H1 (cell line): ENCODE results near the gene KCNC1. TPM values are rescaled to one million over a fixed set of nuclear protein-coding genes. Genes with fewer than 3 reads are reported as not detected.

Experiments
- CTCF ChIA-PET: fragments of 300-600 bp; sonication (Branson Sonifier 250); formaldehyde crosslinking; loops from one replicate; lab custom pipeline; 2021; ENCODE audit not compliant: partially characterized antibody; lab: Charles Lee
- POLR2A ChIA-PET: fragments of 300-600 bp; sonication (Branson Sonifier 250); formaldehyde crosslinking; loops from one replicate; lab custom pipeline; 2021; ENCODE audit warnings: inconsistent platforms; ENCODE audit not compliant: partially characterized antibody; lab: Charles Lee
- DNase-seq, 2 experiments: peaks; one replicate each; pipeline versions ENCODE4 v3.0.0 to v3.0.0-alpha.2; 2010 to 2022; ENCODE audit warnings: low spot score in 2 of 2, low read depth in 1 of 2, mixed read lengths in 1 of 2
- FAIRE-seq: peaks from 2 replicates; lab custom pipeline; 2011; peaks lifted over from hg19 to GRCh38; lab: Jason Lieb, UNC
- H2AFZ ChIP-seq: 2 replicates; pipeline ENCODE4 v1.8.1; 2012; ENCODE audit warnings: low read length, inconsistent platforms
- H2AK5ac ChIP-seq: 2 replicates; pipeline ENCODE4 v1.6.1; 2013; ENCODE audit warnings: low read depth, low read length
- H2BK120ac ChIP-seq: replicated peaks from 2 replicates; pipeline ENCODE3; 2013; ENCODE audit warnings: low read depth, low read length, inconsistent platforms
- H2BK12ac ChIP-seq: 2 replicates; pipeline ENCODE4 v1.6.1; 2013; ENCODE audit warnings: low read depth, low read length
- H2BK15ac ChIP-seq: 2 replicates; pipeline ENCODE4 v1.6.1; 2013; ENCODE audit warnings: low read length
- H2BK20ac ChIP-seq: 2 replicates; pipeline ENCODE4 v1.6.1; 2013; ENCODE audit warnings: low read length
- H2BK5ac ChIP-seq: 2 replicates; pipeline ENCODE4 v1.6.1; 2013; ENCODE audit warnings: low read depth, low read length
- H3K14ac ChIP-seq: 2 replicates; pipeline ENCODE4 v1.6.1; 2013; ENCODE audit warnings: inconsistent platforms; ENCODE audit not compliant: insufficient read length
- H3K18ac ChIP-seq: 2 replicates; pipeline ENCODE4 v1.6.1; 2013; ENCODE audit warnings: low read length; ENCODE audit errors: extremely low read depth
- H3K23ac ChIP-seq: 2 replicates; pipeline ENCODE4 v1.6.1; 2013; ENCODE audit warnings: inconsistent platforms; ENCODE audit not compliant: insufficient read length
- H3K23me2 ChIP-seq: 2 replicates; pipeline ENCODE4 v1.6.1; 2013; ENCODE audit warnings: low read depth, low read length
- H3K27ac ChIP-seq: 2 replicates; pipeline ENCODE4 v1.6.1; 2011; ENCODE audit warnings: low read depth, low read length, inconsistent platforms
- H3K27me3 ChIP-seq, 4 experiments: replicated peaks in 1 of 4; 1 replicate in 1 of 4; 2 replicates in 3 of 4; pipeline versions ENCODE4 v1.6.1 to v1.8.1; 2011 to 2013; ENCODE audit warnings: low read length in 3 of 4, mild to moderate bottlenecking in 3 of 4, inconsistent platforms in 2 of 4, mixed read lengths in 2 of 4, moderate library complexity in 1 of 4; ENCODE audit not compliant: control insufficient read depth in 3 of 4, insufficient read depth in 3 of 4; ENCODE audit errors: extremely low read depth in 1 of 4
- H3K36me3 ChIP-seq, 4 experiments: 2 replicates each; pipeline versions ENCODE4 v1.6.1 to v1.8.1; 2011 to 2013; ENCODE audit warnings: mild to moderate bottlenecking in 4 of 4, low read length in 3 of 4, moderate library complexity in 2 of 4, control low read depth in 1 of 4, inconsistent platforms in 1 of 4; ENCODE audit not compliant: insufficient read depth in 4 of 4, control insufficient read depth in 2 of 4
- H3K4ac ChIP-seq: replicated peaks from 2 replicates; pipeline ENCODE3; 2013; ENCODE audit warnings: low read length, low read depth, mixed read lengths, inconsistent platforms; ENCODE audit not compliant: insufficient read length
- H3K4me1 ChIP-seq, 4 experiments: replicated peaks in 1 of 4; 1 replicate in 1 of 4; 2 replicates in 3 of 4; pipeline versions ENCODE4 v1.6.1 to v1.8.1; 2011 to 2013; ENCODE audit warnings: low read length in 3 of 4, inconsistent platforms in 2 of 4, mixed read lengths in 1 of 4; ENCODE audit not compliant: insufficient read depth in 4 of 4, control insufficient read depth in 3 of 4
- H3K4me2 ChIP-seq, 2 experiments: 2 replicates each; pipeline versions ENCODE4 v1.6.1 to v1.8.1; 2011 to 2013; ENCODE audit warnings: low read depth in 2 of 2, low read length in 2 of 2, control low read depth in 1 of 2, inconsistent platforms in 1 of 2, mild to moderate bottlenecking in 1 of 2; ENCODE audit not compliant: insufficient read depth in 1 of 2
- H3K4me3 ChIP-seq, 4 experiments: fragments of 200-600, 300-600 bp in 1 of 4; sonication (generic), shearing (Covaris generic), sonication (Bioruptor Twin) in 1 of 4; 2 replicates each; pipeline versions ENCODE4 v1.5.1 to v1.8.1; 2011 to 2016; ENCODE audit warnings: low read length in 4 of 4, low read depth in 3 of 4, control low read depth in 2 of 4, inconsistent platforms in 2 of 4, mild to moderate bottlenecking in 2 of 4, mixed read lengths in 1 of 4, moderate library complexity in 1 of 4; ENCODE audit not compliant: insufficient read depth in 2 of 4; ENCODE audit errors: extremely low read depth in 1 of 4
- H3K56ac ChIP-seq: replicated peaks from 2 replicates; pipeline ENCODE3; 2013; ENCODE audit warnings: low read depth, mild to moderate bottlenecking, mixed read lengths, low read length, inconsistent platforms; ENCODE audit not compliant: insufficient read length
- H3K79me1 ChIP-seq: 2 replicates; pipeline ENCODE4 v1.6.1; 2013; ENCODE audit warnings: low read depth, low read length, control low read depth
- H3K79me2 ChIP-seq, 2 experiments: 2 replicates each; pipeline versions ENCODE4 v1.6.1 to v1.8.1; 2012 to 2013; ENCODE audit warnings: low read length in 2 of 2, mild to moderate bottlenecking in 2 of 2, inconsistent platforms in 1 of 2; ENCODE audit not compliant: insufficient read depth in 2 of 2, control insufficient read depth in 1 of 2
- H3K9ac ChIP-seq, 4 experiments: replicated peaks in 1 of 4; 1 replicate in 1 of 4; 2 replicates in 3 of 4; pipeline versions ENCODE4 v1.6.1 to v1.8.1; 2011 to 2013; ENCODE audit warnings: low read depth in 3 of 4, low read length in 3 of 4, control low read depth in 2 of 4, mild to moderate bottlenecking in 2 of 4, moderate library complexity in 2 of 4, inconsistent platforms in 1 of 4; ENCODE audit errors: extremely low read depth in 1 of 4
- H3K9me3 ChIP-seq, 2 experiments: 2 replicates each; pipeline versions ENCODE4 v1.6.1 to v1.8.1; 2012 to 2013; ENCODE audit warnings: mild to moderate bottlenecking in 2 of 2, moderate library complexity in 2 of 2, control low read depth in 1 of 2, inconsistent platforms in 1 of 2, low read depth in 1 of 2, low read length in 1 of 2, mixed read lengths in 1 of 2; ENCODE audit not compliant: insufficient read depth in 2 of 2
- H4K20me1 ChIP-seq, 2 experiments: replicated peaks in 1 of 2; 2 replicates each; pipeline versions ENCODE3 to v1.8.1; 2011 to 2013; ENCODE audit warnings: inconsistent platforms in 2 of 2, low read length in 2 of 2, mild to moderate bottlenecking in 1 of 2; ENCODE audit not compliant: insufficient read depth in 2 of 2, control insufficient read depth in 1 of 2
- H4K5ac ChIP-seq: 2 replicates; pipeline ENCODE4 v1.6.1; 2013; ENCODE audit warnings: low read length, low read depth, mixed read lengths, inconsistent platforms; ENCODE audit not compliant: insufficient read length
- H4K8ac ChIP-seq: 2 replicates; pipeline ENCODE4 v1.8.0; 2013; ENCODE audit warnings: mild to moderate bottlenecking, moderate library complexity, low read length, inconsistent platforms; ENCODE audit not compliant: insufficient read depth; ENCODE audit errors: extremely low read depth
- H4K91ac ChIP-seq: replicated peaks from 2 replicates; pipeline ENCODE3; 2013; ENCODE audit warnings: low read length, mixed read lengths, inconsistent platforms; ENCODE audit not compliant: insufficient read length
- CTCF ChIP-seq, 3 experiments: IDR thresholded peaks; 1 replicate in 2 of 3; 2 replicates in 1 of 3; pipeline versions ENCODE4 v1.5.1 to v1.6.1; 2011; ENCODE audit warnings: low read length in 3 of 3, mild to moderate bottlenecking in 3 of 3, inconsistent platforms in 2 of 3, low read depth in 1 of 3, moderate library complexity in 1 of 3; ENCODE audit not compliant: insufficient read depth in 1 of 3; ENCODE audit errors: control extremely low read depth in 1 of 3
- USF2 ChIP-seq: IDR thresholded peaks from 2 replicates; pipeline ENCODE4 v1.6.1; 2011; ENCODE audit warnings: low read length, improper control_type of control experiment
- WGBS, 2 experiments: shearing (Covaris generic) in 1 of 2; methylation state at CpG; one replicate each; pipeline versions ENCODE4 v1.1.6 to v1.1.7; 2013 to 2015; ENCODE audit warnings: low lambda C conversion rate in 2 of 2, mixed read lengths in 2 of 2, inconsistent platforms in 1 of 2, low coverage in 1 of 2, missing lambda C conversion rate in 1 of 2; ENCODE audit not compliant: insufficient replicate concordance in 2 of 2, insufficient coverage in 1 of 2, insufficient read length in 1 of 2; ENCODE audit errors: extremely low coverage in 1 of 2, missing lambda C conversion rate in 1 of 2; 5-methylcytosine and 5-hydroxymethylcytosine counted together
- polyA plus RNA-seq, 7 experiments: library from polyadenylated mRNA; depleted of rRNA in 3 of 7; stranded (reverse) in 5 of 7; unstranded in 2 of 7; fragments of >200 nt in 5 of 7; fragments of 200-250 nt in 2 of 7; gene quantifications; 1 replicate in 5 of 7; 2 replicates in 1 of 7; 4 replicates in 1 of 7; pipeline versions ENCODE4 v1.2.1 to v1.2.3, GENCODE V29; 2011 to 2013; ENCODE audit warnings: missing spikeins in 2 of 7, mixed read lengths in 2 of 7
- total RNA-seq: library from RNA; stranded (reverse); fragmentation: NEBNext Ultra II Directional; extraction: Animal tissue kit (Norgen Biotek cat#: 25700); gene quantifications from 2 replicates; pipeline ENCODE4 v1.2.1, GENCODE V29; 2021

The KCNC1 gene
- total and polyA plus RNA-seq, 2 of the 8 experiments (the other 6 are each of a cell fraction or from before 2014, with no cell fraction given) = 0.11 to 0.26 TPM

GRCh38 chr11:17707830-17708229 is 26.8 kb upstream of the KCNC1 start:
- no peak overlapping the region for H2BK5ac ChIP-seq
- TF ChIP-seq USF2 (no peak), CTCF (IDR thresholded peaks at IDR 0.05; ENCODE audit: control extremely low read depth in 1 of 3, insufficient read depth in 1 of 3, low read depth in 1 of 3, low read length in 3 of 3) (no peak)

More at GRCh38 chr11:17707830-17708229, 26.8 kb upstream of the KCNC1 start:
- FAIRE-seq = no peak
- H3K14ac ChIP-seq = no peak overlapping the region
- ChIA-PET CTCF (interaction anchor here (0.9 to 1.4 kb wide), 3 partner anchors 11 to 23 kb away, joined by 3 to 7 read pairs (median 3); partner anchors contain the start of gene MYOD1), POLR2A (no interaction called here)
- H2BK20ac ChIP-seq = no peak overlapping the region
- DNase-seq = no peak
- peaks cover 0 to 12% (median 2%) of the 10 kb centered on the region in 4 experiments; a peak in 6 of 7 replicates for H3K27me3 ChIP-seq
- no peaks in the 10 kb centered on the region; a peak in 1 of 8 replicates for H3K36me3 ChIP-seq
- H3K4ac ChIP-seq = no peak overlapping the region
- no peak overlapping the region for H2AFZ ChIP-seq
- H4K8ac ChIP-seq = no peak overlapping the region
- peaks cover 0 to 4% of the 10 kb centered on the region in 2 experiments for H4K20me1 ChIP-seq
- H2BK120ac ChIP-seq = no peak overlapping the region
- no peak overlapping the region for H3K27ac ChIP-seq
- no peak overlapping the region for H4K91ac ChIP-seq
- no peaks in the 10 kb centered on the region for H3K23me2 ChIP-seq
- no peak overlapping the region for H3K56ac ChIP-seq
- no peak overlapping the region for H2AK5ac ChIP-seq
- H3K4me3 ChIP-seq = no peak overlapping the region
- no peak overlapping the region for H3K4me2 ChIP-seq
- no peak overlapping the region for H3K23ac ChIP-seq
- H3K9me3 ChIP-seq = peaks cover 5 to 7% of the 10 kb centered on the region in 2 experiments; a peak in 3 of 4 replicates
- H2BK12ac ChIP-seq = no peak overlapping the region
- no peaks in the 10 kb centered on the region for H3K79me1 ChIP-seq
- no peak overlapping the region for H3K18ac ChIP-seq
- H3K9ac ChIP-seq = no peak overlapping the region
- H4K5ac ChIP-seq = no peak overlapping the region
- WGBS, 2 experiments = 76% methylated on average over 4 of the region's 4 CpGs; no CpG with 5 or more reads in 1 of the 2 experiments
- H2BK15ac ChIP-seq = no peak overlapping the region
- H3K79me2 ChIP-seq = no peaks in the 10 kb centered on the region
- 0 out of 7 replicates have a peak, but pooled peaks cover 0 to 2% (median 0%) of the 10 kb centered on the region in 4 experiments for H3K4me1 ChIP-seq
